Peyer's patch (tissue), 4 donors: ENCODE measurements around the gene EPAS1. TPM values are rescaled to one million over a fixed set of nuclear protein-coding genes. Genes with fewer than 3 reads are reported as not detected.

Source experiments
- DNase-seq, 3 donors: peaks; one replicate each; pipeline ENCODE4 v3.0.0-alpha.2; 2017 to 2019
- H3K27ac ChIP-seq, 4 donors: fragments of 200-600 bp; sonication (generic); one replicate each; pipeline ENCODE4 v1.5.1; 2016 to 2019
- H3K27me3 ChIP-seq, 2 donors: fragments of 200-600 bp; sonication (generic); one replicate each; pipeline ENCODE4 v1.5.1; 2019
- H3K36me3 ChIP-seq, 3 donors: fragments of 200-600 bp; sonication (generic); one replicate each; pipeline ENCODE4 v1.5.1; 2016 to 2019
- H3K4me1 ChIP-seq, 4 donors: fragments of 200-600 bp; sonication (generic); one replicate each; pipeline ENCODE4 v1.5.1; 2016 to 2019
- H3K4me3 ChIP-seq, 4 donors: fragments of 200-600 bp; sonication (generic); 1 replicate in 3 of 4; 2 replicates in 1 of 4; pipeline ENCODE4 v1.5.1; 2016 to 2019; ENCODE audit warnings: mild to moderate bottlenecking in 1 of 4
- H3K9me3 ChIP-seq, 4 donors: fragments of 200-600 bp; sonication (generic); one replicate each; pipeline ENCODE4 v1.5.1; 2016 to 2019; ENCODE audit warnings: mild to moderate bottlenecking in 1 of 4
- CTCF ChIP-seq, 6 experiments: fragments of 450-650 bp in 4 of 6; fragments of 200-600 bp in 2 of 6; sonication (generic) in 1 of 6; IDR thresholded peaks; one replicate each; pipeline ENCODE4 v1.5.1; 2017 to 2019; ENCODE audit warnings: antibody characterized with exemption in 6 of 6, mild to moderate bottlenecking in 3 of 6, moderate library complexity in 1 of 6
- POLR2A ChIP-seq, 2 donors: fragments of 450-650 bp; IDR thresholded peaks; one replicate each; pipeline ENCODE4 v1.5.1; 2017; ENCODE audit warnings: antibody characterized with exemption in 2 of 2, mild to moderate bottlenecking in 2 of 2, moderate library complexity in 2 of 2
- total RNA-seq, 4 donors: library from RNA; depleted of rRNA; stranded (reverse); fragments of >200 nt; gene quantifications; one replicate each; pipeline ENCODE4 v1.1.0, GENCODE V29; 2016

Gene EPAS1
- total RNA-seq, 4 donors from 2014 or later, result 114 to 240 (median 196) TPM

DNA sequence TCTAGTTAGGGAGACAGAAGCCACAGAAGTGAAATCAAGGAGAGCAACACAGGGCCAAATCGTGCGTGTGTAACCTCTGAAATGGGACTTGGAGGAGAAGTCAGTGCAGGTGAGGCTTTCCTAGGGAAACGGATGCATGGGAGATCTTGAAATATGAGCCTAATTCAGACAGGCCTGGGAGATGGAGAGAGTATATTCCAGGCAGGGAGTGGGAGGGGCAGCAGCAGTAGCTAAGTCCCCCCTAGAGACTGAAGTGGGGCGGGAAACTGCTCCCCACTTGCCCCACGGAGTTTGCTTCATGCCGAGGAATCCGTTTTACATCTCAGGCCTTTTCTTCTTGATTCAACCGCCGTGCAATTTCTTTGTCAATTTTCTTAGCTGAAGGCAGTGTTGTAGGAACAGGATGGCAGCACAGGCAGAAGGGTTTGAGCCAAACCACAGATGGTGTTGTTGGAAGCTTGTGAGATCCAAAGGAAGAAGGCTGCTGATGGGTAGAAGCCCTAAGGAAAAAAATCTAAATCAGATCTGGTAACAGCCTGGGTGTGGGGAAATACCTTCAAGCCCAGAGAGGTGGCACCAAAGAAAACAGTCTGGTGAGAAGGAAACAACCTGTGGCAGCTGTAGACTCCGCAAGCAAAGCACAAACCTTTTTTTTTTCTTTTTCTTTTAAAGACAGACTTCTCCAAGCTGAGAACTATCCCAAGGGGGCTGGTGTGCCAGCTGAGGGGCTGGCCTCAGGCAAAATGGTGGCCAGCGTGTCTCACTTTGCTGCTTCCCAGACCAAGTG is 40.2 kb downstream of the EPAS1 start:
- Histone ChIP-seq H3K9me3 (no peaks in the 10 kb centered on the region), H3K27me3 (no peaks in the 10 kb centered on the region), H3K4me3 (no peak overlapping the region), H3K4me1 (peaks cover 0 to 67% (median 6%) of the 10 kb centered on the region in 4 donors), H3K27ac (peak overlapping the region; percentile 5 to 92 (median 71)), H3K36me3 (no peaks in the 10 kb centered on the region)
- TF ChIP-seq CTCF (IDR thresholded peaks at IDR 0.05) (no peak), POLR2A (IDR thresholded peaks at IDR 0.05) (no peak)
- no peak for DNase-seq

- H3K4me3 ChIP-seq, result no peak overlapping the region
- no peak overlapping the region for H3K27ac ChIP-seq
- H3K4me1 ChIP-seq, result peaks cover 0 to 57% (median 4%) of the 10 kb centered on the region in 4 donors
- DNase-seq, result no peak
- no peak for TF ChIP-seq CTCF (IDR thresholded peaks at IDR 0.05)
- no peak for TF ChIP-seq POLR2A (IDR thresholded peaks at IDR 0.05)
- H3K36me3 ChIP-seq, result no peaks in the 10 kb centered on the region
- no peaks in the 10 kb centered on the region for H3K9me3 ChIP-seq
- no peaks in the 10 kb centered on the region for H3K27me3 ChIP-seq
Observed at GRCh38 chr2:46338674-46339073, 41.5 kb downstream of the EPAS1 start.

DNA sequence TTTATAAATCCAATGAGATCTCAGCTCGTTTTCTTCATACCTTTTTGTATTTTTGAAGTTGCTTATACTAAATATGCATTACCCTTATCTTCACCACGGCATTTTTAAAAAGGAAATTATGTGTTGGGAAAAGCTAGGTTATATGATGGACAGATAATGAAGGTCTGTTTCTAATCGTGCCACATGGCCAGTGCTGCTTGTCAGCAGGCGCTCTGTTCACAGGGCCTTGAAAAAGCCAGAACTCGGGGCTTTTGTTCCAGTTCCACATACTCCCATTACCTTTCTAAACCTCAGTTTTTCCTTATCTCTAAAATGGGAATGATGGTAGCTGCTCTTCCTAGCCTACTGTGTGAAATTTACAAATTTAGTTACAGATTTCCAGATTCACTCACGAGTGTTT is 42.0 kb downstream of the EPAS1 start:
- Histone ChIP-seq H3K27ac (peak overlapping the region in 2 of 4 donors; percentile 31 to 36), H3K4me1 (peaks cover 0 to 52% (median 2%) of the 10 kb centered on the region in 4 donors), H3K36me3 (no peaks in the 10 kb centered on the region), H3K27me3 (no peaks in the 10 kb centered on the region), H3K9me3 (no peaks in the 10 kb centered on the region), H3K4me3 (no peak overlapping the region)
- no peak for DNase-seq
- no peak for TF ChIP-seq CTCF (IDR thresholded peaks at IDR 0.05)
- TF ChIP-seq POLR2A (IDR thresholded peaks at IDR 0.05), result no peak

- no peak for TF ChIP-seq CTCF (IDR thresholded peaks at IDR 0.05)
- no peak for TF ChIP-seq POLR2A (IDR thresholded peaks at IDR 0.05)
- Histone ChIP-seq H3K36me3 (no peaks in the 10 kb centered on the region), H3K4me1 (peaks cover 0 to 46% (median 2%) of the 10 kb centered on the region in 4 donors), H3K4me3 (no peak overlapping the region), H3K27ac (peak overlapping the region in 3 of 4 donors; percentile 10 to 36 (median 31)), H3K9me3 (no peaks in the 10 kb centered on the region), H3K27me3 (no peaks in the 10 kb centered on the region)
- no peak for DNase-seq
Observed at GRCh38 chr2:46339676-46340459, 42.7 kb downstream of the EPAS1 start.

DNA sequence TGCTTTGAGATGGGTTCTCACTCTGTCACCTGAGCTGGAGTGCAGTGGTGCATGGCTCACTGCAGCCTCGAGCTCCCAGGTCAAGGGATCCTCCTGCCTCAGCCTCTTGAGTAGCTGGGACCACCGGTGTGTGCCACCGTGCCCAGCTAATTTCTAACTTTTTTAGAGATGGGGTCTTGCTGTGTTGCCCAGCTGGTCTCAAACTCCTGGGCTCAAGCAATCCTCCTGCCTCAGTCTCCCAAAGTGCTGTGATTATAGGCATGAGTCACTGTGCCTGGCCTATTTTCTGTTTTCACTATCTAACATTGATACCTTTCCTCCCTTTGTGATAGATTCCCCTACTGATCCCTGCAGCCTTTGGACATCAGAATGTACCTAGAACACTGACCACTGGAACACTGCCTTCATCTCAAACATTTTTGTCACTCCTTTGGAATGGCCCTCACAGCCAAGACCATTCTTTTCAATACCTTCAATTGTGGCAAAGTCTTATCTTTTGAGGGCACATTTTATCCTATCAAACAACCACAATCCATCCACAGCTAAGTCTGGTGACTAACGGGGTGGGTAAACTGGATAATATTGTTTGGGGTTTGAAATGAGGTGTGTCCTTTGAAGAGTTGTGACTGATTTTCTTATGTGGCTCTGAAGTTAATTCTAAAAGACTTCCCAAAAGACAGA is 43.7 kb downstream of the EPAS1 start:
- Histone ChIP-seq H3K4me3 (no peak overlapping the region), H3K27ac (no peak overlapping the region), H3K27me3 (no peaks in the 10 kb centered on the region), H3K4me1 (peaks cover 0 to 36% (median 2%) of the 10 kb centered on the region in 4 donors), H3K36me3 (no peaks in the 10 kb centered on the region), H3K9me3 (no peaks in the 10 kb centered on the region)
- TF ChIP-seq POLR2A (IDR thresholded peaks at IDR 0.05), result no peak
- TF ChIP-seq CTCF (IDR thresholded peaks at IDR 0.05), result no peak
- no peak for DNase-seq
